Neural cell (in vitro differentiated cells): ENCODE results near the gene IL20RB. TPM values are rescaled to one million over a fixed set of nuclear protein-coding genes. Genes with fewer than 3 reads are reported as not detected.
A peak's percentile ranks its signal among the peaks of the same experiment; 100 is the strongest.

Experiments used
- H2AFZ ChIP-seq: fragments of 200-600, 300-800 bp; sonication (generic), shearing (Covaris generic); 2 replicates; pipeline ENCODE4 v1.6.0; 2014; ENCODE audit warnings: low read depth, mild to moderate bottlenecking, antibody characterized with exemption, low read length, moderate library complexity
- H3F3A ChIP-seq: fragments of 200-600 bp; shearing (Covaris generic); 2 replicates; pipeline ENCODE4 v1.6.1; 2016; ENCODE audit warnings: mild to moderate bottlenecking, moderate library complexity, mixed read lengths, antibody characterized with exemption, low read length; ENCODE audit not compliant: insufficient read depth, poor library complexity, severe bottlenecking
- H3K27ac ChIP-seq: fragments of 200-600, 300-800 bp; sonication (generic), shearing (Covaris generic); 2 replicates; pipeline ENCODE4 v1.5.1; 2014; ENCODE audit warnings: mild to moderate bottlenecking, low read length, moderate library complexity
- H3K27me3 ChIP-seq: fragments of 300-800, 200-600 bp; sonication (generic), shearing (Covaris generic); 2 replicates; pipeline ENCODE4 v1.6.0; 2014; ENCODE audit warnings: mild to moderate bottlenecking, low read depth, low read length, moderate library complexity; ENCODE audit not compliant: insufficient read depth
- H3K36me3 ChIP-seq: fragments of 300-800, 200-600 bp; sonication (generic), shearing (Covaris generic); 2 replicates; pipeline ENCODE4 v1.5.1; 2014; ENCODE audit warnings: mild to moderate bottlenecking, antibody characterized with exemption, low read length, moderate library complexity; ENCODE audit not compliant: insufficient read depth
- H3K4me2 ChIP-seq: fragments of 300-800, 200-600 bp; sonication (generic), shearing (Covaris generic); 2 replicates; pipeline ENCODE4 v1.6.0; 2014; ENCODE audit warnings: mild to moderate bottlenecking, low read length
- H3K4me3 ChIP-seq: fragments of 300-800, 200-600 bp; sonication (generic), shearing (Covaris generic); 2 replicates; pipeline ENCODE4 v1.5.1; 2014; ENCODE audit warnings: mild to moderate bottlenecking, low read length, moderate library complexity
- H3K79me2 ChIP-seq: fragments of 200-600 bp; shearing (Covaris generic); replicated peaks from 2 replicates; pipeline ENCODE4 v1.6.0; 2014; ENCODE audit warnings: mild to moderate bottlenecking, low read length, moderate library complexity; ENCODE audit not compliant: insufficient read depth
- H3K9ac ChIP-seq: fragments of 300-800, 200-600 bp; sonication (generic), shearing (Covaris generic); 2 replicates; pipeline ENCODE4 v1.6.1; 2016; ENCODE audit warnings: mild to moderate bottlenecking, low read length, mixed read lengths
- H3K9me2 ChIP-seq: fragments of 200-600 bp; shearing (Covaris generic); 2 replicates; pipeline ENCODE4 v1.6.1; 2016; ENCODE audit warnings: mild to moderate bottlenecking, low read length, mixed read lengths; ENCODE audit not compliant: insufficient read depth
- H3K9me3 ChIP-seq: fragments of 200-600, 300-800 bp; sonication (generic), shearing (Covaris generic); 2 replicates; pipeline ENCODE4 v1.6.1; 2016; ENCODE audit warnings: mild to moderate bottlenecking, mixed run types, low read length, moderate library complexity, mixed read lengths
- H4K20me1 ChIP-seq: fragments of 200-600 bp; shearing (Covaris generic); 2 replicates; pipeline ENCODE4 v1.6.1; 2016; ENCODE audit warnings: mild to moderate bottlenecking, mixed run types; ENCODE audit not compliant: insufficient read depth
- CTCF ChIP-seq: fragments of 450-650 bp; IDR thresholded peaks from 2 replicates; pipeline ENCODE4 v1.5.1; 2014; ENCODE audit warnings: antibody characterized with exemption, mild to moderate bottlenecking, moderate library complexity; ENCODE audit not compliant: poor library complexity, severe bottlenecking
- EP300 ChIP-seq: fragments of 450-650 bp; conservative IDR thresholded peaks from 2 replicates; pipeline ENCODE4 v1.6.1; 2014; ENCODE audit warnings: antibody characterized with exemption, mild to moderate bottlenecking, moderate library complexity; ENCODE audit not compliant: poor library complexity, severe bottlenecking
- EZH2 ChIP-seq: fragments of 200-600, 300-800 bp; shearing (Covaris generic), sonication (generic); IDR thresholded peaks from 2 replicates; pipeline ENCODE4 v1.6.1; 2014; ENCODE audit warnings: antibody characterized with exemption, low read length, borderline replicate concordance, mild to moderate bottlenecking; ENCODE audit not compliant: insufficient read depth, poor library complexity, severe bottlenecking
- MXI1 ChIP-seq: fragments of 450-650 bp; conservative IDR thresholded peaks from 2 replicates; pipeline ENCODE4 v1.6.1; 2014; ENCODE audit warnings: antibody characterized with exemption, mild to moderate bottlenecking; ENCODE audit not compliant: poor library complexity, severe bottlenecking
- POLR2AphosphoS5 ChIP-seq: IDR thresholded peaks from 2 replicates; pipeline ENCODE4 v1.6.1; 2012
- RAD21 ChIP-seq: fragments of 450-650 bp; conservative IDR thresholded peaks from 2 replicates; pipeline ENCODE4 v1.6.1; 2014; ENCODE audit warnings: antibody characterized with exemption, mild to moderate bottlenecking, moderate library complexity
- REST ChIP-seq: IDR thresholded peaks from 2 replicates; pipeline ENCODE4 v1.6.1; 2012; ENCODE audit warnings: borderline replicate concordance
- SMC3 ChIP-seq: fragments of 450-650 bp; conservative IDR thresholded peaks from 2 replicates; pipeline ENCODE4 v1.6.1; 2014; ENCODE audit warnings: antibody characterized with exemption, mild to moderate bottlenecking, moderate library complexity; ENCODE audit not compliant: poor library complexity
- TAF1 ChIP-seq: IDR thresholded peaks from 2 replicates; pipeline ENCODE4 v1.6.1; 2012; ENCODE audit warnings: low read depth
- polyA plus RNA-seq: library from polyadenylated mRNA; depleted of rRNA; stranded (reverse); fragments of >200 nt; gene quantifications from 2 replicates; pipeline ENCODE4 v1.2.3, GENCODE V29; 2014

Gene IL20RB
- polyA plus RNA-seq, 1 donor from 2014 or later: 3.0 TPM

GRCh38 chr3:137032465-137033120 is 74.8 kb downstream of the IL20RB start:
- H3K4me3 ChIP-seq: peak overlapping the region; percentile 62
- H3K9me3 ChIP-seq: no peaks in the 10 kb centered on the region
- H3K9ac ChIP-seq: peak overlapping the region; percentile 43
- peak overlapping the region; percentile 1 for H2AFZ ChIP-seq
- no peak overlapping the region for H3K27ac ChIP-seq
- no peaks in the 10 kb centered on the region for H3K79me2 ChIP-seq
- H3K4me2 ChIP-seq: no peak overlapping the region
- TF ChIP-seq REST (no peak), CTCF (peak; percentile 91), RAD21 (peak; percentile 81), TAF1 (no peak), POLR2AphosphoS5 (no peak), SMC3 (peak; percentile 81)
- no peaks in the 10 kb centered on the region for H3K9me2 ChIP-seq
- no peaks in the 10 kb centered on the region for H4K20me1 ChIP-seq
- H3K36me3 ChIP-seq: no peaks in the 10 kb centered on the region
- no peaks in the 10 kb centered on the region for H3F3A ChIP-seq
- no peaks in the 10 kb centered on the region for H3K27me3 ChIP-seq

GRCh38 chr3:137035631-137036030 is 77.8 kb downstream of the IL20RB start:
- Histone ChIP-seq H4K20me1 (no peaks in the 10 kb centered on the region), H3K36me3 (no peaks in the 10 kb centered on the region), H3K4me3 (no peak overlapping the region), H3K9me2 (no peaks in the 10 kb centered on the region), H3K27me3 (no peaks in the 10 kb centered on the region), H3F3A (no peaks in the 10 kb centered on the region), H2AFZ (no peak overlapping the region), H3K4me2 (no peak overlapping the region), H3K27ac (no peak overlapping the region), H3K9me3 (no peaks in the 10 kb centered on the region), H3K79me2 (no peaks in the 10 kb centered on the region), H3K9ac (no peak overlapping the region)
- TF ChIP-seq RAD21 (no peak), EP300 (no peak), MXI1 (no peak), POLR2AphosphoS5 (no peak), TAF1 (no peak), REST (no peak), EZH2 (no peak), SMC3 (no peak), CTCF (no peak)
